Measurements from ENCODE around the gene PSMB8.

DNA sequence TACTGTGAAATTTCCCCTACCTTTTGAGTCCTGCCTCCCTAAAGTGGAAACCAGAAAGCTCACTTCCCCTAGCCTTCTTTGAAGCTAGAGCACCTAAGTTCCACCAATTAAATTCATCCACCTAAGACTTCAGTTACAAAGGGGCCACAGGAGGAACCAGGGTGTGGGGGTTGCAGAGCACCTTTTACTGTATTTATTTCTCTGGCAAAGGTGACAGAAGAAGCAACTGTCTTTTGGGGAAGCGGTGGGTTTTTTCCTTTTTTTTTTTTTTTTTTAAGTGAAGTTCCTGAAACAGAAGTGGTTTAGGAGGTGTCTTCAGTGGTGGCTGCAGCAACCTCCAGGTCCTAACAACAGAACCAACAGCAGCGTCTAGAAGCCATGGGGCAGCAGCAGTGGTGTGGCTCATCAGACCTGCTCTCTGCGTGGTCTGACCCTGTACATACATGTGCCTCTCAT lies 23.2 kb upstream of the PSMB8 start:
- TF ChIP-seq, protein P1, sequence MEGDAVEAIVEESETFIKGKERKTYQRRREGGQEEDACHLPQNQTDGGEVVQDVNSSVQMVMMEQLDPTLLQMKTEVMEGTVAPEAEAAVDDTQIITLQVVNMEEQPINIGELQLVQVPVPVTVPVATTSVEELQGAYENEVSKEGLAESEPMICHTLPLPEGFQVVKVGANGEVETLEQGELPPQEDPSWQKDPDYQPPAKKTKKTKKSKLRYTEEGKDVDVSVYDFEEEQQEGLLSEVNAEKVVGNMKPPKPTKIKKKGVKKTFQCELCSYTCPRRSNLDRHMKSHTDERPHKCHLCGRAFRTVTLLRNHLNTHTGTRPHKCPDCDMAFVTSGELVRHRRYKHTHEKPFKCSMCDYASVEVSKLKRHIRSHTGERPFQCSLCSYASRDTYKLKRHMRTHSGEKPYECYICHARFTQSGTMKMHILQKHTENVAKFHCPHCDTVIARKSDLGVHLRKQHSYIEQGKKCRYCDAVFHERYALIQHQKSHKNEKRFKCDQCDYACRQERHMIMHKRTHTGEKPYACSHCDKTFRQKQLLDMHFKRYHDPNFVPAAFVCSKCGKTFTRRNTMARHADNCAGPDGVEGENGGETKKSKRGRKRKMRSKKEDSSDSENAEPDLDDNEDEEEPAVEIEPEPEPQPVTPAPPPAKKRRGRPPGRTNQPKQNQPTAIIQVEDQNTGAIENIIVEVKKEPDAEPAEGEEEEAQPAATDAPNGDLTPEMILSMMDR (conservative IDR thresholded peaks at IDR 0.05) = no peak
- no peak for TF ChIP-seq EZH2 (IDR thresholded peaks at IDR 0.05; ENCODE audit: low read depth)
